Fibroblast of peridontal ligament (primary cell): Measurements from ENCODE around the gene ABCF2.

Experiments used
- DNase-seq: peaks from one replicate; pipeline ENCODE4 v3.0.0-alpha.2; 2010; ENCODE audit errors: extremely low read depth

ABCF2 gene

DNA sequence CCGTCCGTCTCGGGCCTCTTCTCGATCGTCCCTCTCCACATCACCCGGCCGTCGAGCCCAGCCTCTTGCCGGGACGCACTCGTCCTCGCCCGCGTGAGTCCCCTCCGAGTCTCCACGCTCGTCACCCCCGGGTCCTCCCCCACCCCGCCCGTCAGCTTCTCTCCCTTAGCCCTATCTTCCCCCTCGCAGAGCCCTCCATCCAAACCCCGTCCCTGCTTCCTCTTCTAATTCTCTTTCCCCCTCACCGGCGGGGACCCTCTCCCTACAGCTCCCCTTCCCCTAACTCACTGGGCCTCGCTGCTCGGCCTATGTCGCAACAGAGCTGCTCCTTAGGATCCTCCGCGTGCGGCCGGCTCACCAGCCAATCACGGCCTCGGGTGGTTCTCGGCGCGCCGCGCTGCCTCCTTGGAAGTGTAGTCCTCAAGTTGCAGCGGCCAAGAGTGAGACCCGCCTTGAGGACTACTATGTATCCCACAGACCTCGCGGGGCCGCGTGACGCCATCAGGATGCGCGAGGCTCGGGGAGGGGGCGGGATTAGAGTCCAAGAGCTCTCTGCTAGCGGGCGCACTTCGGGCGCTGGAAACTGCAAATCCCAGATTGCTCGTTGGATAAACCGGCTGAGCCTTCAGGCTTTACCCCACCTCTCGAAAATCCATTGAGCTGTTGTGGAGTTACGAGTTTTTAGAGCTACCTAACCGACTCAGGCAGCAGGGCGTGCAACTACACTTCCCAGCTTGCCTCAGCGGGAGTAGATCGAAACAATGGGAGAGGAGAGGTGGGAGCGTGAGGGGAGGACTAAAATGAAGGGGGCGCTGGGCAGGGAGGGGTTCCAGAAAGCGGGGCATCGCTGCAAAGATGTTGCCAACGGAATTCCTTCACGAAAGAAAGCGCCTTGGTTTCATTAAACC is at the start of gene ABCF2:
Gene ABCF2 (minus strand): TSS at position 331 of the 908 bp plus-strand sequence. CDS start 747 bp downstream, outside the sequence.
- peak; percentile 98 for DNase-seq

- DNase-seq = no peak
These were observed 49.0 kb upstream of the ABCF2 start for GRCh38 chr7:151275813-151276577.

- no peak for DNase-seq
These were observed 48.2 kb upstream of the ABCF2 start for GRCh38 chr7:151274936-151275812.

GRCh38 chr7:151274396-151274795 is 47.4 kb upstream of the ABCF2 start:
- DNase-seq = no peak

DNA sequence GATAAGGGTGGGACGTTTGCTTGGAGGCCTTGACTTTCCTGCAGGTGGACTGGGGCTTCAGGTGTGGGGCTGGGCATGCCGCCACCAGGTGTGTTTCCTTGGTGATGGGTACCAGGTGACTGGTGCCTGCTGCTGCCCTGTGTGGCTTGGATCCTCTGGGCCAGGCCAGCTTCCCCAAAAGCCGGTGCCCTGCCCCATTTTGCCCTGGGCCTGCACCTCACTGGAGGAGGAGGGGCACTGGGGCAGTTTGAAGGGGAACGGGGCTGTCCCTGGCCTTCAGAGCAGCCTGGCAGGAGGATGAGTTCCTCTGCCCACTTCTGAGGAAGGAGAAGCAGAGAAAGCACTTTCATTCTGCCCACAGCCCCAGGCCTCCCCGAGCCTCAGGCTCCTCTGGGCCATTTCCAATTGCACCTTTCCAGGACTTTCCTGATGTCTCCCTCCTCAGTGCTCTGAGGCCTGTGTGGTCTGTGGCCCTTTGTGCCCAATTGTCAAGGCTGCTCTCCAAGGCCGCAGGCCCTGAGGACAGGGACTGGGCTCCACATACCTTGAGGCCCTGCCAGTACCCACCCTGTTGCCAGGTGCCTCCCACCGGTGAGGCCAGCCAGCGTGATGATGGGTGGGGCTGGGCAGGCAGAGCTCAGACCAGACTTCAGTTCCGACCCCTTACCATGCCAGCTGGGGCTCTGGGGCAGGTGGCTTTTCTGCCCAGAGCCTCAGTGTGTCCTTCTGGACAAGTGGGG is 46.8 kb upstream of the ABCF2 start:
- no peak for DNase-seq

DNA sequence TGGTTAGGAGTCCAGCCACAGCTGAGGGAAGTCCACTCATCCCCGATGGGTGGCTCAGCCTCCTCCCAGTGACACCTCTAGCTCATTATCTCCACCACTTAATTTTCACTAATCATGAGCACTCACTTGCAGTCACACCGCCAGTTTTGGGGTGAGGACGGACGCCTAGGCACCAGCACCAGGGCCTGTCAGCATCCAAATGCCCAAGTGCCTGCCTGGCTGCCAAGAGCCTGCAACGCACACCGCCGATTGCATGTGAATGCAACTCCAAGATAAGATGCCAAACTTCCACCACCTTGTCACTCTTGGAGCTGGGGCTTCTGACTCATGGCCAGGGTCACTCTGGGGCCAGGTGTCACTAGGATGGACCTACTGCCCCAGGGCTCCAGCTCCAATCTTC is 45.9 kb upstream of the ABCF2 start:
- no peak for DNase-seq

GRCh38 chr7:151272405-151272804 is 45.4 kb upstream of the ABCF2 start:
- peak; percentile 6 for DNase-seq

DNA sequence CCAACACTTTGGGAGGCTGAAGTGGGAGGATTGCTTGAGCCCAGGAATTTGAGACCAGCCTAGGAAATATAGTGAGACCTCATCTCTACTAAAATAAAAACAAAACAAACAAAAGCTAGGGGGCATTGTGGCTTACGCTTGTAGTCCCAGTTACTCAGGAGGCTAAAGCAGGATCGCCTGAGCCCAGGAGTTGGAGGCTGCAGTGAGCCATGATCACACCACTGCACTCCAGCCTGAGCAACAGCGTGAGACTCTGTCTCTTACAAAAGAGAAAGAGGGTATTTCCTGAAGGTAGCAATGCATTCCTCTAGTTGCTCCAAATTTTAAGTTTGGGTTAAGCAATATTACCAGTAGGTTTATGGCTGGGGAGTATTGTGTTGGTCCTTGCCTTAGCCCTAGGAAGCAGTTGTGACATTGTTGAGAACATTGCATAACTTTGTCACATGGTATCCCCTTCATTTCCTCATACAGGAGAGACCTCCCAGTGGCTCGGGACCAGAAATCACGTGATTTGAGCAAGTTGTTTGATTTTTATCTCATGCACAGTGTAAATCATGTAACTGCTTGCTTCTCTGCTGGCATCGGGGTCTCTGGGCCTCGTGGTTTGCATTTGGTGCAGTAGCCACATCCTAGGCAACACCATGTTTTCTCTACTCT is 44.8 kb upstream of the ABCF2 start:
- peak; percentile 49 for DNase-seq

DNA sequence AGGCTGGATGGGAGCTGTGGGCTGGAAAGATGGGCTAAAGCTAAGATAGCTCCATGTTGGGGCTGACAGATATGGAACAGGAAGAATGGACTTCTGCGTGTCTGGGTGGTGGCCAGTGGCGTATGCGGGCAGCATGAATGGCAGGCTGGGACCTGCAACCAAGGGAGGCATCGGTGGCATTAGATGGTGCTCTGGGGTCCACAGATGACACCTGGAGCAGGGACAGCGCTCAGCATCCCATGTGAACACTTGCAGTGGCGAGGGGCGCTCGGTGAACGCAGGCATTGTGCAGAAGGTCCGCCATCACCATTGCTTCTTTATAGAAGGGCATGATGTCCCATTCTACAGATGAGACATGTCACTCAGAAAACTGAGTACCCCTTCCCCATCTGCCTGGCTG is 42.5 kb upstream of the ABCF2 start:
- no peak for DNase-seq

DNA sequence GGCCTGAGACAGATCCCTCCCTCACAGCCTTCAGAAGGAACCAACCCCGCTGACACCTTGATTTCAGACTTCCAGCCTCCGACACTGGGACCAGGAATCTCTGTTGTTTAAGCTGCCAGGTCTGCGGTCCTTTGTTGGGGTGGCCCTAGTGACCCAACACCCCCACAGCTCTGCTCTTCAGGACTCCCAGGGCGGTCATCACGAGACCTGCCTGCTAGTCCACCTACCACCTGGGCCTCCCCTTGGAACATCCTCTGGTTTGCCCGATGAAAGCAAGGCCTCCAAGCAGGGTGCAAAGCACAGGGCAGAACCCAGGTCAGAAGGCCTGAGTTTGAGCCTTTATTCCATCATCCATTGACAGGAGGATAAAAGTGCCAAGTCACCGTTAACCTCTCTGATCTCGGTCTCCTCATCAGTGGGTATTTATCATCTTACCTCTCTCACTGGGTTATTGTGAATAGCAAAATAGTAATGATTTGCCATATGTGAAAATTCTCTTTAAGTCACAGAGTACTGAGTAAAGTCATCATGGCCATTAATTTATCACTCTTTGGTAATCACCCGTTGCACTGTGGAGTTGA is 38.4 kb upstream of the ABCF2 start:
- DNase-seq = no peak

- DNase-seq = no peak
These were observed 37.6 kb upstream of the ABCF2 start for GRCh38 chr7:151264615-151265014.

DNA sequence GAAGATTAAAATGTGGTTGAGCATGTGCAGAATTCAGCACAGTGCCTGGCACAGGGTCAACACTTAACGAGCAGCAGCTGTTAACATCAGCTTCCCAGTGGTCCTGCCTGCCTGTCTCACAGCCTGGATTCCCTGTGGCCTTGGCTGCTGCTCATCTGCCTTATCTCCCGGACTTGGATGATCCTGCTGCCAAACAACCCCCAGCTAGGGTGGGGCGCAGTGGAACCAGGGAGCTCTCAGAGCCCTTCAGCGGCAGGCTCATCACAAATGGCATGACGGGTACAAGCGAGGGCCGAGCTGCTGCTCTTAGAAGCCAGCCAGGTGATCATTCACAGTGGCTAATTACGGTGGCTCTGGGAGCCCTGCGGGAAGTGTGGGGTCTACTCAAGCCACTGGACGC is 34.5 kb upstream of the ABCF2 start:
- no peak for DNase-seq

GRCh38 chr7:151260883-151261282 is 33.9 kb upstream of the ABCF2 start:
- DNase-seq = no peak

GRCh38 chr7:151260471-151260870 is 33.5 kb upstream of the ABCF2 start:
- no peak for DNase-seq

GRCh38 chr7:151257990-151258389 is 31.0 kb upstream of the ABCF2 start:
- DNase-seq = no peak

DNA sequence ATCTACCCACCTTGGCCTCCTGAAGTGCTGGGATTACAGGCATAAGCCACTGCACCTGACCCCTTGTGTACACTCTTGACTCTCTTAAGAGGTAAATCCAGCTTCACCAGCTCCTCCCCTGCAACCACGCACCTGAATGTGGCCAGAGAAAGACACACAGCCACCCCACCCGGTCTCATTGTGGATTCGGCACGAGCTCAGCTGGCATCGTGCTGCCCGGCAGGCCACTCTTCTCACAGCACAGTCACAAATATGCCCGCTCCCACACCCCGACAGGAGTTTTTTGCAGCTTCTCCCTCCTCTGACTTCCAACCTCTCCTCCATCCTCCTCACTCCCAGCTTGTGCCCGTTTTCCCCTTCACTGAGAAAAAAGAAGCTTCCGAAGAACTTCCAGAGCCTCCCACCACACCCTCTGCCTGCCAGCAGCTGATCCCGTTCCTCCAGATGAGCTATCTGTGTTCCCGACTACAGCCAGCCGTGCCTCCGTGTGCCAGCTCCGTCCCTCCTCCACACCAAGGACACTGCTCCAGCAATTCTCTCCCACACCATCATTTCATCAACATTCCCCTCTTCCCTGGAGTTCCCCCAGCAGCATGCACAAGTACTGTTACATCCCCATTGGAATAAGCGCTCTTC is 29.5 kb upstream of the ABCF2 start:
- no peak for DNase-seq

DNA sequence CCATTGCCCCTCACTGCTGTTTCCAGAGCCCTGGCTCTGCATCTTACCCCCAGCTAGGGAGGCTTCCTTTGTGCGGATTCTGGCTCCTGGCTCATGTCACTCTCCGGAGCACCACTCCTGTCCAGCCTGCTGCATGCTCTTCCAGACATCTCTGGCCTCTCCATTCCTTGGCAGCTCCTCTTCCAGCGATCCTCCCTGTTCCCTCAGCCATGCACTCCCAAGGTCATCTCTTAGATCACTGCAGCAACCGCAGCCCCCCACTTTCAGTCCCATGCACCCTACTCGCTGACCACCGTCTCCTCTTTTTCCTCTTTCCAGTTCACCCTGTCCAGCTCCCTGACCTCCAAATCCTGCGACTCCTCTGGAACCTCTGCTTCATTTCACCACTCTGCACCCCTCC is 28.4 kb upstream of the ABCF2 start:
- DNase-seq = no peak

GRCh38 chr7:151254851-151255250 is 27.8 kb upstream of the ABCF2 start:
- DNase-seq = no peak

DNA sequence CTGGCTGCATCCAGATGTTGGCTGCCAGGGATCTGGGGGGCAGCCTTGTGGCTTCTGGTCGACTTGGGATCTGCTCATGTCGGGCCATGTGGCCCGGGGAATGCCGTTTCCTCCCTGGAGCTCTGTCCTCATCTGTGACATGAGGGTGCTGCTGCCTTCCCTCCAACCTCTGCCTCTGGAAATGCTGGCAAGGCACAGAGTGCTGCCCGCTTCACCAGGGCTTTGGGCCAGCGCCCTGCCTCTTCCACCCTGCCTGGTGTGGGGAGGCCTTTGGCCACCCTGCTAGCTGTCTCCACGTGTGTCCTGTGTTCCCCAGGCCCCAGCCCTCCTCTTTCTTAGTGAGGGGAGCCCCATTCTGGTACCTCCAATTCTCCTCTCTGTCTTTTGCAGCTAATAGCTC is 27.3 kb upstream of the ABCF2 start:
- DNase-seq = no peak
